NT2/D1 (cell line): ENCODE data around the gene TPRA1.

Source experiments
- SUZ12 ChIP-seq: IDR thresholded peaks from 2 replicates; pipeline ENCODE4 v1.6.1; 2011; ENCODE audit not compliant: insufficient read length, insufficient read depth; ENCODE audit errors: extremely low read depth
- YY1 ChIP-seq: IDR thresholded peaks from 2 replicates; pipeline ENCODE4 v1.6.1; 2011; ENCODE audit not compliant: insufficient read length, insufficient read depth

- no peak for TF ChIP-seq YY1
- TF ChIP-seq SUZ12: no peak
Observed at GRCh38 chr3:127578802-127579201, 11.7 kb downstream of the TPRA1 start.
